Fibroblast of the aortic adventitia (primary cell): ENCODE measurements around the gene SUPT20H. TPM values are rescaled to one million over a fixed set of nuclear protein-coding genes. Genes with fewer than 3 reads are reported as not detected.

Source experiments
- DNase-seq: peaks from one replicate; pipeline ENCODE4 v3.0.0-alpha.2; 2010; ENCODE audit warnings: low read depth
- H3K4me3 ChIP-seq: 2 replicates; pipeline ENCODE4 v1.5.1; 2011; ENCODE audit warnings: low read depth, mild to moderate bottlenecking, control low read depth, low read length, moderate library complexity
- total RNA-seq: library from RNA; depleted of rRNA; stranded (reverse); fragments of >200 nt; gene quantifications from 2 replicates; pipeline ENCODE4 v1.2.3, GENCODE V29; 2012; ENCODE audit warnings: low replicate concordance
- TF ChIP-seq, protein P1 (sequence below): IDR thresholded peaks from 2 replicates; pipeline ENCODE4 v1.5.1; 2011; ENCODE audit warnings: mild to moderate bottlenecking, low read length, control low read depth, inconsistent platforms; ENCODE audit not compliant: insufficient read depth

Gene SUPT20H
- total RNA-seq, 1 donor: 69.4 TPM

DNA sequence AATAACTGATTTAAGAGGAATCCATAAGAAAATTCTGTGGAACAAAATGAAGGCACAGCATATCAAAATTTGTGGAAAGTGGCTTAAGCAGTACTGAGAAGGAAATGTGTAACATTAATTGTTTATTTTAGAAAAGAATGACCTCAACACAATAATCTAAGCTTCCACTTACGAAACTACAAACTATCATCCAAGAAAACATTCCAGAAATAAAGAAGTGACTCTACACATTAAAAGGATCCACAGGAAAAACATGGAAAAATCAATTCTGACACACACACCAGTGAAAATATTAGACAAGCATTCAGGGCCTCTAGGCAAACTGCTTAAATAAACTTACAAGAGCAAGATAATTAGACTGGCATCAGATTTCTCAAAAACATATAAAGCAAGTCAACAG lies 44.9 kb downstream of the SUPT20H start:
- no peak overlapping the region for H3K4me3 ChIP-seq
- peak; percentile 31 for DNase-seq

DNA sequence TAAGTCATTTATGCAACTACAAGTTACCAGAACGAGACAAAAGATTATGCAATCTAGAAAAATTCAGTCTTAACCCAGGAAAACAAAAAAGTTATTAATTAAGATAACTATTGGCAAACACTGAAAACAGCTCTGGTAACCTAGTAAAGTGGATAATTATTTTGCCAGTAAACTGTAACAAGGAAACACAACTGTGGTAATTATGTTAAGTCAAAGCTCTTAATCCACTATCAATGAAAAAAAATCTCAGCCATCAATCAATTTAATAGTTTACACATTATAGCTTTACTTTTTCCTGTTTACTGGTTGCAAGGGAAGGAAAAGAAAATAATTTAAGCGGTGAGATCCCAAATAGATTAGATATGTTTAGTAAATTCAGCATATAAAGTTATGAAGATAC lies 47.7 kb downstream of the SUPT20H start:
- DNase-seq: no peak
- TF ChIP-seq, protein P1, sequence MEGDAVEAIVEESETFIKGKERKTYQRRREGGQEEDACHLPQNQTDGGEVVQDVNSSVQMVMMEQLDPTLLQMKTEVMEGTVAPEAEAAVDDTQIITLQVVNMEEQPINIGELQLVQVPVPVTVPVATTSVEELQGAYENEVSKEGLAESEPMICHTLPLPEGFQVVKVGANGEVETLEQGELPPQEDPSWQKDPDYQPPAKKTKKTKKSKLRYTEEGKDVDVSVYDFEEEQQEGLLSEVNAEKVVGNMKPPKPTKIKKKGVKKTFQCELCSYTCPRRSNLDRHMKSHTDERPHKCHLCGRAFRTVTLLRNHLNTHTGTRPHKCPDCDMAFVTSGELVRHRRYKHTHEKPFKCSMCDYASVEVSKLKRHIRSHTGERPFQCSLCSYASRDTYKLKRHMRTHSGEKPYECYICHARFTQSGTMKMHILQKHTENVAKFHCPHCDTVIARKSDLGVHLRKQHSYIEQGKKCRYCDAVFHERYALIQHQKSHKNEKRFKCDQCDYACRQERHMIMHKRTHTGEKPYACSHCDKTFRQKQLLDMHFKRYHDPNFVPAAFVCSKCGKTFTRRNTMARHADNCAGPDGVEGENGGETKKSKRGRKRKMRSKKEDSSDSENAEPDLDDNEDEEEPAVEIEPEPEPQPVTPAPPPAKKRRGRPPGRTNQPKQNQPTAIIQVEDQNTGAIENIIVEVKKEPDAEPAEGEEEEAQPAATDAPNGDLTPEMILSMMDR: no peak
- no peak overlapping the region for H3K4me3 ChIP-seq

More for the DNA sequence above, 44.9 kb downstream of the SUPT20H start:
- TF ChIP-seq, protein P1: no peak

DNA sequence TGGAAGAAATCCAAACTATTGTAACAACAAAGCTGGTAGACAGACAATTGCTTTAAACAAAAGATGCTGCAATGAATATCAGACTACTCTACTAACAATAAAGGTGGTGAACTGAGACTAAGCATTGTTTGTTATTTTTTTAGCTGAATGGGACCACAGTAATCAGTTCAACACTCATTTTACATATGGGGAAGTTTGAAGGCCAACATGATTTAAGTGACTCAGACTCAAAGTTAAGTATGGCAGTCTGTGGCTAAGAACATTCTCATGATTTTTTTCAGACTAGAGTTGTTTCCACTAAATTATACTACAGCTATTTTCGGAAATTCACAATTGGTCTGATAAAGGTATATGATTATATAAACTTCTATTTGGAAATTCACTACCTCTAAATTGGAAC lies 48.5 kb downstream of the SUPT20H start:
- DNase-seq: no peak
- no peak overlapping the region for H3K4me3 ChIP-seq
- TF ChIP-seq, protein P1: no peak

DNA sequence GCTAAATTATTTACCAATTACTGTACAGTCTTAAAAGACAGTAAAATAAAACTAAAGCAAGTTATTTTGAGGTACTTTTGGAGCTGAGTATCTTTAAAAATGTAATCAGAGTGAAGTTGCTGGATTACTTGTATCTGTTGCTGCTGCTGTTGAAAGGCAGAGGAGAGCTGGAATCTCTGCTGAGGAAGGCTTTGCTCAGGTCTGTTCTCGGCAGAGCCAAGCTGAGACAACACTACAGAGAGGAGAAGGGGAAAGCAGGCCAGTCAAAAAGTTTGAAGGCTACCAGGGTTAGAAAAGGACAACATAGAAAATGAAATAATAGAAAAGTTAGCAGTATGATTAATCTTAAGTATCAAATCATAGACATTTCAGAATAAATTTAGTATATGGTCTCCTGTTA lies 49.1 kb downstream of the SUPT20H start:
- no peak overlapping the region for H3K4me3 ChIP-seq
- TF ChIP-seq, protein P1: no peak
- no peak for DNase-seq

- DNase-seq: no peak
- TF ChIP-seq, protein P1: no peak
- no peak overlapping the region for H3K4me3 ChIP-seq
Measured at GRCh38 chr13:37009692-37010091, 49.8 kb downstream of the SUPT20H start.

GRCh38 chr13:37001921-37002250 lies 57.6 kb downstream of the SUPT20H start:
- peak overlapping the region; percentile 97 for H3K4me3 ChIP-seq
- TF ChIP-seq, protein P1: no peak
- no peak for DNase-seq

DNA sequence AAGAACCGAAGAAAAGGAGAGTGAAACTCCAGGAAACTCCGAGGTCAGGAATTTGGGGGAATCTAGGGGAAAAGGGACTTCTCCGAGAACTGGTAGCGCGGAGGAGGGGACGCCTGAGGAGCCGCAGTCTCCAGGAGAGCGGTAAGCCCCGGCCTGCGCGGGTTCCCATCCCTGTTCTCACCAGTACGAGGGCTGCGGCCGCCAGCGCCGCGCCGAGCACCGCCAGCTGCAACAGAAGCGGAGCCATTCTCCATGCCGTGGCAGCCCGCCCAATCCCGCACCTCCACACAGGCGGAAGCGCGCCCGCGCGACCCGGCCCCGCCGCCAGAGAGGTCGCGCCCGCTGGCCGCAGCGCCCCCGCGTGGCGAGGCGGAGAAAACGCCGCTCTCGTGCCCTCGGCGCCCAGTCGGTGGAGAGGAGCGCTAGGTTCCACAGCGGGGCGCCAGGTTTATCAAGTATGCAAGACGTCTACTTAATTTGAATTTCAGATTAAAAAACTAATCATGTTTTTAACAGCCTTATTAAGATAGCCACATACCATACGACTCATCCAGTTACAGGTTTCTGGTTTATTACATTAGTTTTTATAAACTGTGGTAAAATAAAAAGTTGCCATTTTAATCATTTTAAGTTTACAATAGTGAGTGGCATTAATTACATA lies 60.3 kb downstream of the SUPT20H start, which contains the start of gene ALG5:
TSS of gene ALG5 (minus strand) at position 287 of the 661 bp plus-strand sequence. CDS start at position 247, 40 bp downstream.
- peak within 1 kb of the TSS; percentile 97 for H3K4me3 ChIP-seq
- DNase-seq: peak; percentile 83
- TF ChIP-seq, protein P1: peak; percentile 68
